ENCODE data around the gene SYNDIG1. TPM values are rescaled to one million over a fixed set of nuclear protein-coding genes. Genes with fewer than 3 reads are reported as not detected.

The SYNDIG1 gene
- total RNA-seq, 1 experiment from 2014 or later = 5.4 TPM

- Histone ChIP-seq H3K9me3 (ENCODE audit: control insufficient read depth, low read depth, low read length) (no peaks in the 10 kb centered on the region), H2AFZ (ENCODE audit: low read length) (no peak overlapping the region), H4K5ac (ENCODE audit: insufficient read length, low read depth, low read length) (no peak overlapping the region), H2BK5ac (ENCODE audit: insufficient read length, low read length) (no peak overlapping the region), H2AK5ac (ENCODE audit: insufficient read length, low read length) (no peak overlapping the region), H3K18ac (ENCODE audit: insufficient read length, low read depth, low read length) (no peak overlapping the region), H3K27ac (ENCODE audit: insufficient read length, low read depth, low read length) (no peak overlapping the region), H4K91ac (ENCODE audit: insufficient read length, low read depth, low read length) (no peak overlapping the region), H2BK15ac (ENCODE audit: low read depth, low read length) (no peak overlapping the region), H3K4ac (ENCODE audit: low read depth, low read length) (no peak overlapping the region), H4K8ac (replicated peaks; ENCODE audit: insufficient read length, low read depth, low read length) (no peak overlapping the region), H3K79me2 (ENCODE audit: insufficient read depth, low read length) (no peaks in the 10 kb centered on the region), H2BK20ac (ENCODE audit: low read depth, low read length, poor library complexity, severe bottlenecking) (no peak overlapping the region), H3K4me2 (ENCODE audit: insufficient read depth, insufficient read length, low read length) (no peak overlapping the region), H3K23me2 (ENCODE audit: insufficient read length, low read depth, low read length, poor library complexity, severe bottlenecking) (no peaks in the 10 kb centered on the region), H2BK120ac (ENCODE audit: low read depth, low read length, poor library complexity, severe bottlenecking) (no peak overlapping the region), H3K27me3 (ENCODE audit: insufficient read depth, low read length) (no peaks in the 10 kb centered on the region), H3K23ac (ENCODE audit: insufficient read length, low read depth, low read length) (no peak overlapping the region), H2BK12ac (ENCODE audit: insufficient read length, low read depth, low read length) (no peak overlapping the region), H3K9ac (ENCODE audit: extremely low read depth, insufficient read length, low read length) (no peak overlapping the region), H4K20me1 (ENCODE audit: control insufficient read depth, insufficient read depth, insufficient read length) (no peaks in the 10 kb centered on the region), H3K14ac (ENCODE audit: insufficient read depth, low read length) (no peak overlapping the region; the same call in 1 of the 2 replicates), H3K4me1 (ENCODE audit: insufficient read depth, low read length) (no peaks in the 10 kb centered on the region), H3T11ph (ENCODE audit: low read length) (no peak overlapping the region), H3K79me1 (ENCODE audit: insufficient read depth, low read depth, low read length, poor library complexity, severe bottlenecking) (no peaks in the 10 kb centered on the region), H3K56ac (ENCODE audit: insufficient read length, low read depth, low read length) (no peak overlapping the region)
- Mint-ChIP-seq H3K27me3 (ENCODE audit: low read depth) (peaks cover 7% of the 10 kb centered on the region; the same call in 1 of the 2 replicates), H3K4me1 (no peaks in the 10 kb centered on the region; a peak in 1 of 4 replicates), H3K27ac (peak overlapping the region in 1 of 3 experiments; percentile 79; a peak in 1 of 7 replicates), H3K4me3 (no peak overlapping the region), H3K9me3 (peaks cover 1 to 6% of the 10 kb centered on the region in 2 experiments; a peak in 3 of 5 replicates), H3K36me3 (ENCODE audit: insufficient read depth in 1 of 3, low read depth in 3 of 3) (peaks cover 0 to under 1% (median 0%) of the 10 kb centered on the region in 3 experiments; a peak in 1 of 7 replicates)
- DNase-seq = peak; percentile 9
- TF ChIP-seq CTCF (conservative IDR thresholded peaks at IDR 0.05) = no peak
- no CpG with 5 or more reads among the region's 4 CpGs for WGBS (ENCODE audit: extremely low coverage, insufficient read length, low lambda C conversion rate)
These were observed 222.5 kb downstream of the SYNDIG1 start for GRCh38 chr20:24691901-24692351.
